Activated CD4-positive, alpha-beta T cell treated with anti-CD3 and anti-CD28 coated beads for 24 hours (primary cell): Measurements from ENCODE around the gene IMMP1L.

Source experiments
- DNase-seq, 2 donors: peaks; one replicate each; pipeline ENCODE4 v3.0.0-alpha.2; 2020; ENCODE audit warnings: low read depth in 2 of 2

The IMMP1L gene

DNA sequence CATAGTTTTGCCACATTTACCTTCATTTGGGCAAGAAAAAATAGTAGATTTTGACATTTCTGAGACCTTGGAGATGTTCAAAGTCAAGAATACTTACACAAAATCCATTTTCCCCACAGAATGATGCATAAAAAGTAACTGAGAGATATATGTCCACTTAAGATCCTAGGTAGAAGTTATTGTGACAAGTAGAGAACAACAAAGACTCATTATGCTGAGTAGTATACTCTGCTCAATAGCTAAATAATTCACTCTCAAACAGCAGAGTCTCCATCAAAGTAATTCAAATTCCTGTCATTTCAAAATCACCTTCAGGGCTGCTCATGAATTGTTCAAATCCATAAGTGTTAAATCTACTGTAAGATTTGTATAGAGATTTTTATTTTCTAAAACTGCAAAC, 35.3 kb downstream of the IMMP1L start:
- no peak for DNase-seq

GRCh38 chr11:31464436-31464835, 45.0 kb downstream of the IMMP1L start:
- no peak for DNase-seq

DNA sequence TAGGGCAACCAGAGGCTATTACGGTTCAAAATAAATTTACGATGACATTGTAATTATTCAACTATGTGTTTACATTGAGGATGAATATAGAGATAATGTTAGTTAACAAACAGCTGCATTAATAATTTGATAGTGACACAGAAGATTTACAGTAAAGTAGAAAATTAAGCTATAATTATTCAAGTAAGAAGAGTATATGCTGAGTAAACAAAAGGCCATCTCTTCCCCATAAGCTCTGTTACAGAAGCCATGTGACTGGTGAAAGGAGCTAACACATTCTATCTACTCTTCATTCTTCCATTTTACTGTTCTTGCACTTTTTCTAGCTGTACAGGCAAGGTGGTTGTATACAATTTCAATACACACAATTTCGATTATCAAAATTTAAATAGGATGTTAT, 54.2 kb downstream of the IMMP1L start:
- DNase-seq = no peak

DNA sequence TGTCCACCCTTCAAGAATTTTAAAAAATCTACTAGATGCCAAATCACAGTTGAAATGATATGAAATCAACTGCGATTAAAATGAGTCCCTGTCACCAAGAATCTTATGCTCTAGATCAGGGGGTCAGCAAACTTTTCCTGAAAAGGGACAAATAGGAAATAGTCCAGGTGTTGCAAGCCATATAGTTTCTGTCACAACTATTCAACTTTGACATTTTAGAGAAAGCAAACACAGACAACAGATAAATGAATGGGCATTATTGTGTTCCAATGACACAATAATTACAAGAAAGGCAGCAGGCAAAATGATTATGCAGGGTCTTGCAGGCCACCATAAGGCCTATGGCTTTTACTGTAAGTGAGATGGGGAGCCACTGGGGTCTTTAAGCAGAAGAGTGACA, 58.6 kb downstream of the IMMP1L start:
- no peak for DNase-seq

DNA sequence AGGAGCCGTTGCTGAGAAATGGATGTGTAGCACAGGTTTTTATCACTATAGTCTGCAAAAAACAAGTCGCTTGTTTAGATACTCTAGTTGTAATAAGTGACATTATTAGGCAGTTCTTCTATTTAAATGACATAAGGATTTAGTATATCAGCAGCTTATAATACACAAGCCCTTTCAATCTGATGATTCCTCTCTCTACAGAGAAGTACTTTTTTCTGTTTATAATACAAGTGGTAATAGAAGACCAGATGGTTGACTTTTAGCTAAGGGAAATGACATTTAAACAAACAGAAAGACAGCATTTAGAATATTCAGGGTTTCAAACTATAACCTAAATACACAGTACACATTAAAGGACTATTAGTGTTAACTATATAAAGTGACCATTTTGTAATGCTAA, 60.4 kb downstream of the IMMP1L start:
- DNase-seq = no peak

GRCh38 chr11:31445621-31446020, 63.8 kb downstream of the IMMP1L start:
- DNase-seq = no peak

- DNase-seq = no peak
These were observed 65.6 kb downstream of the IMMP1L start for GRCh38 chr11:31443802-31444201.

GRCh38 chr11:31442086-31442485, 67.3 kb downstream of the IMMP1L start:
- DNase-seq = no peak

DNA sequence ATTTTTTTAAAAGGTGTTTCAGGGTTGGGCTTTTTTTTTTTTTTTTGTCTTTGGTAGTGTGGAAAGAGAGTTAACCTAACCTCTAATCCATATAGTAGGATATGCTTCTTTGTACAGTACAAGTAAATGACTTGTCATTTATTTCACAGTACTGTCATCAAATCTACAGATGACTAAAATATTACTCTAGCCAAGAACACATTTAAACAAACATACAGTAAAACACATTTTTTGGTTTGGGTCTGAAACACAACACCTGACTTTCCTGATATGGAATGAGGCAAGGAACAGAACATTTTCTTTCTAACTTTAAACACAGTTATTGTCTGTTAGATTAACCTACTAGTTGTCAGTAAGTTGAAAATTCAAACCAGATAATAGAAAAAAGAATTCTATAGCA, 68.1 kb downstream of the IMMP1L start:
- no peak for DNase-seq

DNA sequence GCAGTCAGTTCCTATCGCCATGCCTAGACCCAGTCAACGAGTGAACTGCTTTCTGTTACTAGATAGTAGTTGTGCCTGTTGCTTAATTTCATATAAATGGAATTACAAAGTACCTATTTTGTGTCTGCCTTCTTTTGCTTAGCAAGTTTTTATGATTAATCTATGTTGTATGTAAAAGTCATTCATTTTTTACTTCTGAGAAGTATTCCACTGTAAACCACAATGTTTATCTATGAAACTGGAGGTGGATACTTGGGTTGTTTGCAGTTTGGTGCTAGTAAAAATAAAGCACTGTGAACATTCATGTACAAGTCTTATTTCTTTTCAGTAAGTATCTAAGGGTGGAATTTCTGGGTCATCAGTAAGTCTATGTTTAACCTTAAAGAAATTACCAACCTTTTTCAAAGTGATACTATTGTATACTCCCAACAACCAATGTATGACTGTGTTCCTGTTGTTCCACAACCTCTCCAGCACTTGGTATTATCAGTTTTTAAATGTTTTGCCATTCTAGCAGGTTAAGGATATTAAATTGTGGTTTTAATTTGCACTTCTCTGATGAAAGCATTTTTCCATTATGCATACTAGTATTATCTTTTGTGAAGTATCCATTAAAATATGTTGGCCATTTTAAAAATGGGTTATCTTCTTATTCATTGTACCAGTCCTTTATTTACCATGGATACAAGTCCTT, 71.5 kb downstream of the IMMP1L start:
- no peak for DNase-seq

DNA sequence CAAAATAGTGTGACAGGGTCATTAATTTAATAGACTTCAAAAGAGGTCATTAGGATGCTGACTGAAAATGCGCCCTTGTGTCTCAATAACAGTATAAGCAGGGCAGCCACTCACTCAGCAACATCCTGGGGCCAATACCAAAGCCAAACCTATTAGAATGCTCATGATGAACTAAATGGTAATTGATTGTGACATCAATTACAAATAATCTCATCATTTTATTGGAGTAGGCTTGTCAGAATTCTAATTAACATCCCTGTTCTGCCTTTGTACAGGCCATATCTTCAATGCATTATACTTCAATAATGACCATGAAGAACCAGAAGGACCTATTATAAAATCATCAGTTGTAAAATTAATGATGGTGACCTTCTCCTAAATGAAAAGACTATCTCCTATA, 75.6 kb downstream of the IMMP1L start:
- no peak for DNase-seq

DNA sequence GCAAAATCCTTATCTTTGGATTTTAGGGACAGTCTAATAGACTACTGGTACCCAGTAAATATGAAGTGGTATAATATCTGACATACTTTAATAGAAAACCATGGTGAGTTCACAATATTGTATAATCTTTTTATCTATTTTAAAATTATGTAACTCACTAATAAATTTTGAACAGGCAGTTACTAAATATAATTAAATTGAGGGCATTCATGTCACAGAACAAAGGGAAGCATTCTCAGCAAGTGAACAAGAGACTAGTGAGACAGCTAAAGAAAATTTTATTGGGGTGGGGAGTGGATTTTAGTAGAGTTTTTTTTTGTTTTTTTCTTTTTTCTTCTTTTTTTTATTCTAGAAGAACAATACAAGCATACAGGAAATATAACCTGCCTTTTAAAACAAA, 84.8 kb downstream of the IMMP1L start:
- no peak for DNase-seq

- no peak for DNase-seq
These were observed 86.7 kb downstream of the IMMP1L start for GRCh38 chr11:31422703-31423102.

GRCh38 chr11:31421820-31422219, 87.6 kb downstream of the IMMP1L start:
- DNase-seq = no peak

- DNase-seq = no peak
These were observed 89.8 kb downstream of the IMMP1L start for GRCh38 chr11:31419669-31420068.

DNA sequence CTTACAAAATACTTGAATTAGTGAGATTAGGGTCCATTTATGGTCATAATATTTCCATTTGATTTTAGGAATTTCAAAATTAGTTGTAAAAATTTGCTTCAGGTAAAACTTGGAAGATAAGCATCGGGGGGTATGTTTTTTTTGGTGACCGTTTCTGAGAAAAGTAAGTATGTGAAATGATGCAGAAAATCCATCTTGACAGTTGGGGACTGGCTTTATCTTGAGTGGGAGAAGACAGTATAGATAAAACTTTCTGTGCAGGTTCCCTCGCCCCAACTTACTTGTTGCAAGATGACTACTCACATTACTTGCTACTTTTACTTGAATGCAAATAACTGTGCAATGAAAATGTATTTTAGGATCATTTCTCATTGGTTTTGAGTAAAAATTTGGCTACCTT, 90.3 kb downstream of the IMMP1L start:
- no peak for DNase-seq

- no peak for DNase-seq
These were observed 91.6 kb downstream of the IMMP1L start for GRCh38 chr11:31417816-31418215.

DNA sequence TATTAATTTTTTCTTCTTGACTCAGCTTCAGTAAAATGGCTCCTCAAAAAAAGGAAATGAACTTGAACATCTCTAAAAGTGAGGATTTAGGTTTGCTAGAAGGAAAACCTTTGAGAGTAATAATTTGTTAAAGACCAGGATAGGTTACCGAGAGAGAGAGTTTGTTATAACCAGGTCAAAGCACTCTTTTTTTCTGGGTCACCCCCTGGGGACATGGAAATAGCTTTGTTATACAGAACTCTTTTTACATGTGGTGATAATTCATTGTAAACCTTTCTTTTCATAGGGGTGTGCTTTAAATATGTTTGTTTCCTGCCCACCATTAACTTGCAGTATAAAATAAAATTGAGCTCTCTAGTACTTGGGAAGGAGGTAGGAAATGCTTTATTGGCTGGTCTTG, 92.1 kb downstream of the IMMP1L start:
- DNase-seq = no peak

GRCh38 chr11:31415435-31415834, 94.0 kb downstream of the IMMP1L start:
- no peak for DNase-seq

DNA sequence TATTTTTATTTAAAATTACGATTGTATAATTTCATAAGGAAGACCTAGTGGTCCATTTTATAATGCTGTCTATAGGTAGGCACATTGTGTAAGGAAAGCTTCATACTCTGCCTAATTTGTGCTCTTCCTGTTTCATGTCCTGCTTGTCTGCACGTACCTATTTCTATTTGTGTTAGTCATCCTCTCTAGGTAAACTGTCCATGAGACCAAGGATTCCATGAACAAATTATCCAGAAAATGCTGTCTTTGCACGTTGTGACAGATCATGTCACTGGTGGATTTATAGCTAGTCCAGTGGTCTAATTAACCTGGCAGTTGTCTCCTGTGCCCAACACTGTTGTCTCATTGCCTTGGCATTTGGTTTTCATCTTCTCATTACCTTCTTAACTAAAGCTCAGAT, 95.1 kb downstream of the IMMP1L start:
- no peak for DNase-seq

DNA sequence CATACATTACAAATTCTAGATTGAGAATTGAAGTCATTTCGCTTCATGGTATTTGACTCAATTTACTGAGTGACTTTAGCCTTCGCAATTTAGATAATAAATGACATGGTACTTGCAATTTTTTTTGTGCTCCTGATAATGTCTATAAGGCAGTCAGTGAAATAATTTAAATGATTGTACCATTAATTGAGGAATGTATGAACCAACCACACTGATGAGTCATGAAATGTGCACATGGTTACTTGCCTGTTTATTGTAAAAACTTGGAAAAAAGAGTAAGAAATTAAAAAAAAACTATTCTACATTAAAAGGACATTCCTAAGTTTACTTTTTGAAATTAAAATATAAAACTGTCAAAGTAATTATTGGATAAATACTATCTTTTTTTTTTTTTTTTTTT, 96.5 kb downstream of the IMMP1L start:
- no peak for DNase-seq

GRCh38 chr11:31408201-31408600, 101.2 kb downstream of the IMMP1L start:
- no peak for DNase-seq

DNA sequence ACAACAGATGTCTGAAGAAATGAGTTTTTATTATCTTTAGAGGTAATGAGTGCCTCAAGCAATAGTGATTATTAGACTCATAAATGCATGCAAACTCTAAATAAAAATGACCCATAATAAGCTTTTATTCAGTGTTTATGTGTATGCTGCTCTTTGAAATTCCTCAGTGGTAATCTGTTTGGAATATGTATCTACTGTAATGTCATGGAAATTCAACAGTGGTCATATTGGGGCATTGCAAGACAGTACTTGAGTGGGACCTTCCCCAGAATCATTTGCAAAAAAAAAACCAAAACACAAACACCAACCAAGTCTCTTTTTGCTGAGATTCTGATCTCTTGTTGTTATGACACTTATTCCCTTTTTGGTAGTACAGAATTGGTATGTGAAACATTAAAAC, 104.8 kb downstream of the IMMP1L start:
- DNase-seq = no peak

DNA sequence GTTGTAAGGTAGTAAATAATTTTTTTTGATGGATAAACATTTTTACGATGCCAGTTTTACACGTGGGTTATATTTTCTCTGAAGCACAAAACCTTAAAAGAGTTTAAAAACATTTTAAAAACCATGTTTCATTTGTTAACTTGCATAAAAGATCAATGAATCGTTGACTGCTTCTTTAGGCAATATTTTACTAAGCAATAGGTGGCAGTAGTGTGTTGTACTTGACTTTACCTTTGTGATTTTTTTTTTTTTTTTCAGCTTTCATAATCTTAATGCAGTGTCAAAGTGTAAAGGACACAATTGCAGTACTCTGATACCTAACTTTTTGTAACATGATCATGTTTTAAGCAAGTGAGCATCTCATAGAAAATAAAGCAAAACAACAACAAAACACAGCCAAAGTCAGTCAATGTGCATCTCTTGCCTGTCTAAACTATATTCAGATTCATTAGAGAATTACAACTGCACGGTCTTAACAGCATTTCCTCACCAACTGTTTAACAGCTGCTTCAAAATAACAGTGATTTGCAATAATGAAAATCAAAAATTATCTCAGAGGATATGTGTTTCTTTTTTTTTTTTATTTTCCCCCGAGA, 112.1 kb downstream of the IMMP1L start:
- DNase-seq = no peak
